Mammary epithelial cell (primary cell): ENCODE data around the gene ARHGEF38.

Experiments
- EZH2 ChIP-seq: IDR thresholded peaks from 2 replicates; pipeline ENCODE4 v1.6.1; 2012; ENCODE audit warnings: low read length, inconsistent platforms, borderline replicate concordance
- TF ChIP-seq, protein P1 (sequence below), 2 donors: IDR thresholded peaks in 1 of 2; conservative IDR thresholded peaks in 1 of 2; 2 replicates each; pipeline ENCODE4 v1.5.1; 2011 to 2012; ENCODE audit warnings: inconsistent platforms in 2 of 2, low read length in 2 of 2, mild to moderate bottlenecking in 2 of 2, control low read depth in 1 of 2, low read depth in 1 of 2; ENCODE audit not compliant: insufficient read depth in 1 of 2; ENCODE audit errors: extremely low read depth in 1 of 2

DNA sequence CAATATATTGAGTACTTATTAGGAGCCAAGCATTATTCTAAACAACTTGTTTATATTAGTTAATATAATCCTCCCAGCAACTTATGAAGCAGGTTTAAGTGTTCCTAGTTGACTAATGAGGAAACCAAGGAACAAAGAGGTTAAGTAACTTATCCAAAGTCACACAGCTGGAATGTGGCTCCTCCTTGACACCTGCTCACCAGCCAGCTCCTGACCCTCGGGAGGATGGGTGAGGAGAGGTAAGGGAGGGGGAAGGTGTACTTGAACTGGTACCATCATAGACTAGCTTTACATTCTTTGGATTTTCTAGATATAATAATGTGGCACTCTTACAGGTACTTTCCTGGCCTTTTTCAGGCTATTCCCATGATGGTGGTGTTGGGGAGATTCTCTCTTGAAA, 50.7 kb downstream of the ARHGEF38 start:
- TF ChIP-seq, protein P1, sequence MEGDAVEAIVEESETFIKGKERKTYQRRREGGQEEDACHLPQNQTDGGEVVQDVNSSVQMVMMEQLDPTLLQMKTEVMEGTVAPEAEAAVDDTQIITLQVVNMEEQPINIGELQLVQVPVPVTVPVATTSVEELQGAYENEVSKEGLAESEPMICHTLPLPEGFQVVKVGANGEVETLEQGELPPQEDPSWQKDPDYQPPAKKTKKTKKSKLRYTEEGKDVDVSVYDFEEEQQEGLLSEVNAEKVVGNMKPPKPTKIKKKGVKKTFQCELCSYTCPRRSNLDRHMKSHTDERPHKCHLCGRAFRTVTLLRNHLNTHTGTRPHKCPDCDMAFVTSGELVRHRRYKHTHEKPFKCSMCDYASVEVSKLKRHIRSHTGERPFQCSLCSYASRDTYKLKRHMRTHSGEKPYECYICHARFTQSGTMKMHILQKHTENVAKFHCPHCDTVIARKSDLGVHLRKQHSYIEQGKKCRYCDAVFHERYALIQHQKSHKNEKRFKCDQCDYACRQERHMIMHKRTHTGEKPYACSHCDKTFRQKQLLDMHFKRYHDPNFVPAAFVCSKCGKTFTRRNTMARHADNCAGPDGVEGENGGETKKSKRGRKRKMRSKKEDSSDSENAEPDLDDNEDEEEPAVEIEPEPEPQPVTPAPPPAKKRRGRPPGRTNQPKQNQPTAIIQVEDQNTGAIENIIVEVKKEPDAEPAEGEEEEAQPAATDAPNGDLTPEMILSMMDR (conservative IDR thresholded peaks at IDR 0.05 in 1 of 2, IDR thresholded peaks at IDR 0.05 in 1 of 2; ENCODE audit: extremely low read depth in 1 of 2, insufficient read depth in 1 of 2, low read depth in 1 of 2, low read length in 2 of 2): no peak
- TF ChIP-seq EZH2: no peak
